ENCODE measurements around the gene AKAP9.
A peak's percentile ranks its signal among the peaks of the same experiment; 100 is the strongest.
"Not testable (repeated sequence)": the region's sequence is repeated elsewhere in the genome, so short reads cannot be mapped to it uniquely, and the experiment has no call there.

AKAP9 gene

DNA sequence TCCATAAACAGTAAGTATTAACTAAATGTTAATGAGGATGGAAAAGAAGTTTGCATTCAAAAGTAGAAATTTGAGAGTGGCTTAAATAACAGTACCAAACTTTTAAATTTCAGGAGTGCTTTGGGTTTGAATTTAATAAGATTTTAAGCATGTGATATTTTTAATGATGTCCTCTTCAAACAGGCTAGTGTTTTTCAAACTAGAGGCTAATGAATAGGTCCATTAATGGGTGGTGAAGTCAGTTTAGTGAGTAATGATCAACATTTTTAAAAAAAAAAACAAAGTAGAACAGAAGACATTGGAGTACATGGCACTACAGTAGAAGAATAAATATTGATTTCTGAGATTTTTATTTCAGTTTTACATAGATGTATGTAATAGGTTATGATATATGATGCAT is 72.9 kb downstream of the AKAP9 start:
- DNase-seq (ENCODE audit: low spot score), result no peak

DNA sequence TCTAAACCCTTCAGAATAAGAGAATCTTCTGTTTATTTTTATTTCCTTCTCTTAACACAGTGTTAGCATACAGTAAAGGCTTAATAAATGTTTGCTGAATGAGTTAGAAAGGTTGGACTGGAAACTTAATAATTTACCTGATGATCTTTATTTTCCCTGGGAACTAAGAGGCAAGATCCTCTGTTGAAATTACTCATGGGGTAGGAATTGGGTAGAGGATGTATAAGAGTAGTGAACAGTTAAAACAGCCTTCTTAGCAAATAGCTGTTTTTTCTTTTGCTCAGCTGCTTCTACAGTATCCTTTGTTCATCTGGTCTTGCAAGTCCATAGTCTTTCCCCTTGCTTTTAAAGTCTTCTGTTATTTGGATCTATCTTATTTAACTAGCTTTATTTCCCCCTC is 80.0 kb downstream of the AKAP9 start:
- DNase-seq (ENCODE audit: low spot score), result peak; percentile 88

DNA sequence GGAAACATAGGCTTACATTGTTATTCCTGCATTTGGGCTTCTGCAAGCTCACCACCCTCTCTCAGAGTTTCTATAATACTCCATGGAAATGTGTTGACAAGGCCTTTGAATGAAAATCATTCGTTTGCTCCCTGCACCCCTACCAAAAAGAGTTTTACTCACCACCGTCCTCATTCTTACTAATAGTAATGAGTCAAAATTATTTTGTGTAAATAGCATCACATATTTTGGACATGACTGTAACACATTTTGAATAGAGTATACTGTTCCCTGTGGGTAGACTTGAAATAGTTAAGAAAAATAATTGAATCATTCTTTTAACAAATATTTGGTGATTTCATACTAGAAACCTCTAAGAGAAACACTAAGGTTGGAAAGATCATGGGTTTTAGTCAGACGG is 84.6 kb downstream of the AKAP9 start:
- peak; percentile 77 for DNase-seq (ENCODE audit: low spot score)

DNA sequence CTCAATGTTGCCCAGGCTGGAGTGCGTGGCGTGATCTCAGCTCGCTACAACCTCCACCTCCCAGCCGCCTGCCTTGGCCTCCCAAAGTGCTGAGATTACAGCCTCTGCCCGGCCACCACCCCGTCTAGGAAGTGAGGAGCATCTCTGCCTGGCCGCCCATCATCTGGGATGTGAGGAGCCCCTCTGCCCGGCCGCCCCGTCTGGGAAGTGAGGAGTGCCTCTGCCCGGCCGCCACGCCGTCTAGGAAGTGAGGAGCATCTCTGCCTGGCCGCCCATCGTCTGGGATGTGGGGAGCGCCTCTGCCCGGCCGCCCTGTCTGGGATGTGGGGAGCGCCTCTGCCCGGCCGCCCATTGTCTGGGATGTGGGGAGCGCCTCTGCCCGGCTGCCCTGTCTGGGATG is 86.0 kb downstream of the AKAP9 start:
- DNase-seq (ENCODE audit: low spot score), result not testable (repeated sequence)

DNA sequence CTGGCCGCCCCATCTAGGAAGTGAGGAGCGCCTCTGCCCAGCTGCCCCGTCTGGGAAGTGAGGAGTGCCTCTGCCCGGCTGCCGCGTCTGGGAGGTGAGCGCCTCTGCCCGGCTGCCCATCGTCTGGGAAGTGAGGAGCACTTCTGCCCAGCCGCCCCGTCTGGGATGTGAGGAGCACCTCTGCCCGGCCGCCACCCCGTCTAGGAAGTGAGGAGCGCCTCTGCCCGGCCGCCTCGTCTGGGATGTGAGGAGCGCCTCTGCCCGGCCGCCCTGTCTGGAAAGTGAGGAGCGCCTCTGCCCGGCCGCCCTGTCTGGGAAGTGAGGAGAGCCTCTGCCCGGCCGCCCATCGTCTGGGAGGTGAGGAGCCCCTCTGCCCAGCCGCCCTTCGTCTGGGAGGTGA is 86.5 kb downstream of the AKAP9 start:
- not testable (repeated sequence) for DNase-seq (ENCODE audit: low spot score)

DNA sequence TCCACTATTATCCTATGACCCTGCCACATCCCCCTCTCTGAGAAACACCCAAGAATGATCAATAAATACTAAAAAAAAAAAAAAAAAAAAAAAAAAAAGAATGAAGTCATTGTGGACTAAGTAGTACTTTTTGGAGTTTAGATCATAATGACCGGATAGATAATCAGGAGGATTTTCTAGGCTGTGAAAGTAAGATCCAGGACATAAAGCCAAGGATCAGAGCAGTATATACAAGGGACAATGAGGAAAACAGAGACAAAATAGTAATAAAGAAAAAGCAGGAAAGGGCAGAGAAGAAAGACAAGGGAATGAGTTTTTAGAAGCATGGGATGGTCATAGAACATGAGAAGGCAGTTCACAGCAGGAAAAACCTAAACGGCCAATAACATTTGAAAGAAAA is 87.6 kb downstream of the AKAP9 start:
- no peak for DNase-seq (ENCODE audit: low spot score)

DNA sequence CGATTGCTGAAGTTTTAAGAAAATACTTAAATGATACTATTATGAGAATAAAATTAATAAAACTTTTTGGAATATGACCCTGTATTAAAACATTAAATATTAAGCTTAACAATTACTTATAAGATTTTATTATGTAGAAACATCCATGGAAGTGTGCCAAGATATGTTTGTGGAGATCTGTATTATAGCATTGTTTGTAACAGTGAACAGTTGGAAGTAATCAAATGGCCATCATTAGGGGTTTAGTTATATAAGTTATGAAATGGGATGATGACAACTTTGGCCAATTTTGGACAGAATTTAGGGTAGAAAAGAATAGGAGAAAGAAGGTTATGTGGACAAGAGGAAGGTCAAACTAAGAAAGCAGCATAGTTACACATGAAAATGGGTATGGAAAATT is 88.0 kb downstream of the AKAP9 start:
- DNase-seq (ENCODE audit: low spot score), result no peak

DNA sequence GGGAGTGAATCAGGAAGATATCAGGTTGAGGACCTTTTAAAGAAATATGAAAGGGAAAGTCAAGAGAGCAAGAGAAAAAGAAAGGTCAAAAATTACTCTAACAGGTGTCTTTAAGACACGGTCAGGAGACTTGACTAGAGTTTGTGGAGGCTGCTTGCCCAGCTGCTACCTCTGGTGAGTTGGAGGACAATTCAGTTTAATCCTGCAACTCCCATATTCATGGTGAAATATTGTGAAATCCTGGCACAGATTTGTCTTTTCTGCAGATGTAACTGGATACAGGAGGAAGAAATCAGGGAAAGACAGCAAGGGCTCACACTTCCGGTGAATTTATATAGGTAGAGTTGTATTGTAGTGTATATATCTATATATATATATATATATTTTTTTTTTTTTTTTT is 93.5 kb downstream of the AKAP9 start:
- no peak for DNase-seq (ENCODE audit: low spot score)

DNA sequence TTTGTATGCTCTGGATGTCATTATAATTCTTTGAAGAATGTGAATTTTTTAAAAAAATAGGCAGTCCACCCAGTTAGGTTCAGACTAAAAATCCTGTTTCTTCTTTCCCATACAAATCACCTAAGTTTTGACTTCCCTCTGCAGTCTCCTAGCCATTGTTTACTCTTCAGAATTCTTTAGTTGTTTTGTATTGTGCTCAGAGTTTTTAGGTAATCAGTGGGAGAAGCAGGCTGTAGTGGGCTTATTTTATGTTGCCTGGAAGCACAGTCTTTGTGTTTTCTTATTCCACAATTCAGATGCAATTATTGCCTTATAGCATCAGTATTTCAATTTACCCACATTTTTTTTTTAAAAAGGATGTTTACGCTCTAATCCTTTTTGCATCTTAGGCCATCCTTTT is 94.9 kb downstream of the AKAP9 start:
- no peak for DNase-seq (ENCODE audit: low spot score)

DNA sequence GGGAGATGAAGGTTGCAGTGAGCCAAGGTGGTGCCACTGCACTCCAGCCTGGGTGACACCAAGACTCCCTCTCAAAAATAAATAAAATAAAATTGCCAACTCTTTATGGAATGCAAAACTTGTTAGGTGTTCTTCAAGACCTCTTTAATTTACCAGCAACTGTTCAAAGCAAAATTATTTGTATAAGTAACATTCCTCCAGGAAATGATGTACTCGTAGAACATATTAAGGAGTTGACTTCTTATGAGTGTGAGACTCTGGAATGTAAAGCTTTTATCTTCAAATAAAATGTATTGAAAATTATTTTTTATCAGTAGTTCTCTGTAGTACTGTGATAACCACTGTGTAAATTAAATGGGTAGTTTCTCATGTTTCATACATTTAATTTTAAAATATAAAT is 99.2 kb downstream of the AKAP9 start:
- DNase-seq (ENCODE audit: low spot score), result no peak

DNA sequence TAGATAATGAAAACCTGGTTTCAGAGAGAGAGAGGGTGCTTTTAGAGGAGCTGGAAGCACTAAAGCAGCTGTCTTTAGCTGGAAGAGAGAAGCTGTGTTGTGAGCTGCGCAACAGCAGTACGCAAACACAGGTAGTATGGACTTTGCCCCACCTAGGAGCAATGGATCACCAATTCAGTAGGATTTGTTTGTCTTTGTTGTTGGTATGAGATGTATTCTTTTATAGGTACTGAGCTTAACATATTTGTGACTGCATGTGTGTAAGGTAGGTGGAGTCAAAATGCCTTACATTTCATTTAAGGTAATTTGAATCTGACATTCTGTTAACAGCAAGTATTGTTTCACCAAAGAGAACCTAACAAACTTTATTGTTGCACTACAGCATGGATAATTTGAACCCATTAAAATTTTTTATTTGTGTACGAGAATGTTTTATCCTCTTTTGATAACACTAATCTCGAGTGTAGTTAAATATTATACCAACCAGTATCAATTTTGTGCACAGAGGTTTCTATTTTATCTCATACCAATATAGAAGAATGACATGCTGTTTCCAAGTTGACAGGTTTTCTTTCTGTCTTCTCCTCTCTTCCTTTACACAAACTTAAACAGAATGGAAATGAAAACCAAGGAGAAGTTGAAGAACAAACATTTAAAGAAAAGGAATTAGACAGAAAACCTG is 101.5 kb downstream of the AKAP9 start:
- DNase-seq (ENCODE audit: low spot score), result no peak

DNA sequence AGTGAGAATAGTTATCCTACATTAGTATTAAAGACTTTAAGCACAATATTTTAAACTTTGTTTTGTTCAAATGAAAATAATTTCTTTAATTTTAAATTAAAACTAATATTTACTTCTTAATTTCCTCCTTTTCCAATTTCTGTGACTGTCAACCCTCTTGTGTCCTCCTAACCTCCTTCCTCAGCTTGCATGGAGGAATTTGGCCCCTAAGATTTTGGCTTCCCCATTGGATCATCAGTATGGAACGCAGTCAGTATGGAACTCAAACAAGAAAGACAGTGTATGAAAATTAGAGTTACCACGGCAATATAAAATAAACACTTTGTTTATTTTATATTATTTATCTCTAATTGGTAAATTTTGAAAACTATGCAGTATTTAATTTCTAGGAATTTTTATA is 102.4 kb downstream of the AKAP9 start:
- no peak for DNase-seq (ENCODE audit: low spot score)

DNA sequence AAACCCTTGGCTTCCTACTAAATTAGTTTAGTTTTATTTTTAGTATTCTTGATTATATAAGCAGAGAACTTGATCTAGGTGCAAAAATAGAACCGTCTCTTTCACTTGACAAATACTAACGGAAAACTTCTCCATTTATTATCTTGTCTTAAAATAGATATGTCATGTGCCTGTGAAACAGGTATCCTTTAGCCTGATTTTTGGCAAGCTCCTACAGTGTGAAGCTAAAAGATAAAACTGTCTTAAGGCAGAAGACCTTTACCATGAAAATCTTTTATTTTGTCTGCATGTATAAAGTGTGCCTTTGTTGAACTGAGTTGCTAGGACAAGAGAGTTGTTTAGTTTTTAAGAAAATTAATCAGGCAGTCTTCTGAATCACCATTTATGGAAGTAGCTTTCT is 103.0 kb downstream of the AKAP9 start:
- DNase-seq (ENCODE audit: low spot score), result no peak

DNA sequence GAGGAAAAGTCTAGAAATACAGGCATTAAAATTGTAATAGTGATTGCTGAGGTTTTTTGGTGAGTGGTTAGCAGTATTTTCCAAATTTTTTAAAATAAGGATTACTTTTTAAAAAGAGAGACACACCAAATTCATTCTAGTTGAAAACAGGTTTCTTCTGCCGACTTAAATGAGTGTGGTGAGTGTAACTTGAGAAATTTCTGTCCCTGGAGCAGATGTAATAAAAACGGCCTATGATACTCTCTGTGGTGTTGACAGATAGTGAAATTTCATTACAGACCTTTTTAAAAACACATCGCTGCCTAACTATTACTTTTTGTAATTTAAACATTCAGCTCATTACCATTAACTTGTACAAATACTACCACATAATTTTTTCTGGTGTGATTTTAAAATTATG is 103.5 kb downstream of the AKAP9 start:
- DNase-seq (ENCODE audit: low spot score), result no peak

DNA sequence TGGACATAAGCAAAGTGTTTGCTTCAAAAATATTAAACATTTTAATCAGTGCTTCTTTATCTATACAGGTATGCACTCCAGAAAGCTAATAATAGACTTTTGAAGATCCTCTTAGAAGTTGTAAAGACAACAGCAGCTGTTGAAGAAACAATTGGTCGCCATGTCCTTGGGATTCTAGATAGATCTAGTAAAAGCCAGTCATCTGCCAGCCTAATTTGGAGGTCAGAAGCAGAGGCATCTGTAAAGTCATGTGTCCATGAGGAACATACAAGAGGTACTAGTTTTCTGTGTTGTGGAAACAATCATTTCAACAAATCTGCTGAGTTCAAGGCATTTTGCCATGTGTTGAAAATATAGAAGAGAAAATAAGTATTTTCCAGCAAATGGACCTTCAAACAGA is 104.3 kb downstream of the AKAP9 start:
- no peak for DNase-seq (ENCODE audit: low spot score)

DNA sequence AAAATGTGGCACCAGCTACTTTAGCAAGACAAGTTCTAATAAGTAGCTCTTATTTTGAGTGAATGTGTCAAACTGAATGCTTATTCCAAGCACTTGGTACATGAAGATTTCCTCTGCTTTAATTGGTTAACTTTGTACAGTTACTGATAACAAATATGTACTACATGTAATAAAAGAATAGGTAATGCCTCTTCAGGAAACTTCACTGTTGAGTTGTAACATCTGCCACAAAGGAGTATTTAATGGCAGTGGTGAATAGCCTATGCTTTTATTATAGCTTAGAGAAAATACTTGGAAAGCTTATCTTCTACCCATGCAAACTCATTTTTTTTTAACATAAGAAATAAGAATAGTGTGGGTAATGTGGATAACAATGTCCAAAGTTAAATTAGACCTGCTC is 111.0 kb downstream of the AKAP9 start:
- no peak for DNase-seq (ENCODE audit: low spot score)

DNA sequence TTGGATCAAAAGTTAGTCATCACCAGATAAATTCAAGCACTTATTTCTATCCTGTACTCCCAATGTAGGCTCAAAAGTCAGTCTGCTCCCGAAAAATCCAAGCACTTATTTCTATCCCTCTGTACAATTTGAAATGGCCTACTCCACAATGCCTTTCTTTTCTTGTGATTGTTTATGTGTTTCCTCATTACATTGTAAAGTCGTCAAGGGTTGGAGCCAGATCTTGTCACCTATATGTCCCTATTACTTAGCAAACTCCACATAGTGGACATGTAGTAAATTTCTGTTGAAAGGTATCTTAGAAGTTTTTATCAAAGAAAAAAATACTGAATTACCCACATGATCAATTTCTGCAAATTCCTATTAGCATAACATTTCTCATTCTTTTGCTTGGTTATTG is 111.5 kb downstream of the AKAP9 start:
- DNase-seq (ENCODE audit: low spot score), result no peak

DNA sequence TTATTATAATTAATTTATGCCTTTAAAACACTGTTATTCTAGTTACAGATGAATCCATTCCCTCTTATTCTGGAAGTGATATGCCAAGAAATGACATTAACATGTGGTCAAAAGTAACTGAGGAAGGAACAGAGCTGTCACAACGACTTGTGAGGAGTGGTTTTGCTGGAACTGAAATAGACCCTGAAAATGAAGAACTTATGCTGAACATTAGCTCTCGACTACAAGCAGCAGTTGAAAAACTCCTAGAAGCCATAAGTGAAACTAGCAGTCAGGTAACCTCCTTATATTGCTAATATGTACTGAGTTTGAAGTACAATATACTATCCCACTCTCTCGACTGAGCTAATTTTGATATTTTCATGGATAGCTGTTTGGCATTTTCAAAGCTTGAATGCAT is 112.0 kb downstream of the AKAP9 start:
- DNase-seq (ENCODE audit: low spot score), result no peak

DNA sequence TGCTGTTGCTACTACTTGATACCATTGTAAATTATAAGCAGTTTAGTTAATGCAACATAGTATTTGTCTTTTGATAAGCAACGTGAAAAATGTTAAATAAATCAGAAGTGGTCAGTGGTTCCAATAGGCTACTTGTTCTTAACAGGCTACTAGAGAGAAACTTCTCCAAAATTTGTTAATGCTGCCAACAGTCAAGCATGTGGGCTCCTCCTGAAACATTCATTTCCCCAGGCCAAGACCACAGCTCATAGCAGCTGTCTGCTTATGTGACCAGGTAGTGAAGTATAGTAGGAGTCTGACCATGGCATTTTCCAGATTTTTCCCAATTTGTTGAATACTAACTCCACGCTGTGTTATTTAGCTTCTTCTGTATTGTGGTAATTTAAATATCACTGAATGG is 112.7 kb downstream of the AKAP9 start:
- no peak for DNase-seq (ENCODE audit: low spot score)

DNA sequence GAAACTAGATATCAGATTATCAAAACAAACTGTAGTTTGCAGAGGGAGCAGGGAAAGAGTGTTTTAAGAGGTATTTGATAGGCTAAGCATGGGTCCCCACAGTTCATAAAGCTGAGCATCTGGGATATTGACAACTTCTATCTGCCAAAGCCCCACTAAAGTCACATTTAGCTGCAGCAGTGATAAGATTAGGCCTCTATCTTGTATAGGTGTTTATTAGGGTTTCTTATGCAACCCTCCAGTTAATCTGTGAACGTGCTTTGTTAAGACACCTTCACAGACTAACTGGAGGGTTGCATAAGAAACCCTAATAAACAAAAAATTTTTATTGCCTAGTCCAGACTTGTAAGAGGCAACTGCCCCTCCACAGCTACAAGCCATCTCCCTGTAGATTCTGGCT is 115.6 kb downstream of the AKAP9 start:
- DNase-seq (ENCODE audit: low spot score), result no peak

DNA sequence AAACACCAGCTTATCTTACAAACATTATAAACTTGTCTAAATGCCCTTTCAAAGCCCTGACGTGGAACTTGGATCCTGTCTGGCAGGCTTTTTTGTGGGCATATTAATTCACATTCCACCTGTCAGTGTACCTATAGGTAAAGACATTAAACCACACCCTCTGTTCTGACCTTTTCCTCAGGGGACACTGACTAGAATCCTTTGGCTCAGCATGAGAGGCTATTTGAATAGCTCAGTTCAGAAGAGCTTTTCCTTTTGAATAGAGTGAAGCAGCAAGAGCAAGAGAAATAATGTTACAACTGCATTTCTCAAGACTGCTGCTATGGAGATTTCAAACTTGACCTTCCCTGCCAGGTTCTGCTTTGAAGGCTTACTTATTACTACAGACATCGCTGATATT is 116.7 kb downstream of the AKAP9 start:
- peak; percentile 3 for DNase-seq (ENCODE audit: low spot score)

DNA sequence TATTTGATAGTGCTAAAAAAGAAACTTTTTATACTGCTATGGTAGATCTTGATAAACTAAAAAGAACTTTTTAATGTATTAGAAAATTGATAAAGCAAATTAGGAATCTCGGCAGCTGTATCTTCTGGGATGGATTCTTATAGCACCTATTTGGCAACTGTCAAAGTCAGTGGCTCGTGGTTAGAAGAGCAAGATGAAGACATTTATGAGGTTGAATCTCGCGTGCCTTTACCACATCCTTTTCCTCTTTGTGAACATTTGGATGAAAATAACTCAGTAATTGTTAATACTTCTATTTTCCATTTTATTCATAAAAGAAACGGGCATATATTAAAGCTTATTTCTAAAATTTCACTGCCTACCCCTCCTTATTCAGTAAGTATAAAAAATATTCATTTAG is 117.4 kb downstream of the AKAP9 start:
- no peak for DNase-seq (ENCODE audit: low spot score)

DNA sequence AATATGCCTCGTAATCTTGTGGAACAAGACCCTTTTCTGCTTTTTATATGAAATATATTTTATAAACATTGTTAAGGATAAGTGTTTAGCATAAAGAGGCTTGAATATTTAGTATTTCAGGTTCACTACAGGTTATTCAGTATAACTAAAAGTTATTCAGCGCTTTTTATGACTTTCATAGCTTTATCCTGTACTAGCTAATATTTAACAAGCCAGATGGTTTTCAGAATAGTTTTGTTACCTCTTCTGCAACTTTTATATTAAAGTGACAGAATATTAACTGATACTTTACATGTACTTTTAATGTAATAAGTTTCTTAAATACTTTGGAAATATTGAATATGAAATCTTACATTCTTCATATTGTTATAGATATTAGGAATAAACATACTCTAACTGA is 118.2 kb downstream of the AKAP9 start:
- no peak for DNase-seq (ENCODE audit: low spot score)

DNA sequence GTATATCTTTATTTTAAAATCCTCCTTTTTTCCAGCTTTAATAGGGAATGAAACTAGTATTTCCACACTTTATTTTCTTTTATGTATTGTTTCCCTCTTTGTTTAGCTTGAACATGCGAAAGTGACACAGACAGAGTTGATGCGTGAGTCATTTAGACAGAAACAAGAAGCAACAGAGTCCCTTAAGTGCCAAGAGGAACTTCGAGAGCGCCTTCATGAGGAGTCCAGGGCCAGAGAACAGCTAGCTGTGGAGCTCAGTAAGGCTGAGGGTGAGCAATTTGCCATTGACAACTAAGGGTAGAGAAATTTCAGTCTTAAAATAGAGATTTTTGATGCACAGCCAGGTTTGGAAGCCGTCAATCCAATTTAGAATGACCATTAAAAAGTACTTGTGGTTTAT is 120.5 kb downstream of the AKAP9 start:
- DNase-seq (ENCODE audit: low spot score), result peak; percentile 50
